Keratinocyte (primary cell): ENCODE data around the gene C5orf34. TPM values are rescaled to one million over a fixed set of nuclear protein-coding genes. Genes with fewer than 3 reads are reported as not detected.

Experiments used
- DNase-seq: peaks from one replicate; pipeline ENCODE4 v3.0.0-alpha.2; 2011; ENCODE audit warnings: low read depth, missing footprints, low spot score
- FAIRE-seq: peaks from 2 replicates; lab custom pipeline; 2011; peaks lifted over from hg19 to GRCh38; lab: Jason Lieb, UNC
- H2AFZ ChIP-seq: 2 replicates; pipeline ENCODE4 v1.6.0; 2012; ENCODE audit warnings: low read length, control low read depth, inconsistent platforms; ENCODE audit not compliant: control insufficient read depth
- H3K27ac ChIP-seq: 2 replicates; pipeline ENCODE4 v1.5.1; 2011; ENCODE audit warnings: low read length; ENCODE audit not compliant: control insufficient read depth, insufficient read depth
- H3K27me3 ChIP-seq: 3 replicates; pipeline ENCODE4 v1.6.0; 2011; ENCODE audit warnings: low read length; ENCODE audit not compliant: control insufficient read depth, insufficient read depth; ENCODE audit errors: extremely low read depth
- H3K36me3 ChIP-seq, 2 experiments: 2 replicates in 1 of 2; 3 replicates in 1 of 2; pipeline ENCODE4 v1.5.1; 2011; ENCODE audit warnings: low read length in 2 of 2, mild to moderate bottlenecking in 1 of 2; ENCODE audit not compliant: control insufficient read depth in 2 of 2, insufficient read depth in 2 of 2; ENCODE audit errors: extremely low read depth in 1 of 2
- H3K4me1 ChIP-seq: 3 replicates; pipeline ENCODE4 v1.5.1; 2011; ENCODE audit warnings: low read length; ENCODE audit not compliant: control insufficient read depth, insufficient read depth; ENCODE audit errors: extremely low read depth
- H3K4me2 ChIP-seq: 3 replicates; pipeline ENCODE4 v1.6.0; 2011; ENCODE audit warnings: low read depth, low read length; ENCODE audit not compliant: control insufficient read depth, insufficient read depth; ENCODE audit errors: extremely low read depth
- H3K4me3 ChIP-seq, 3 experiments: fragments of 200-600 bp in 1 of 3; sonication (generic) in 1 of 3; 2 replicates in 2 of 3; 3 replicates in 1 of 3; pipeline ENCODE4 v1.5.1; 2011 to 2016; ENCODE audit warnings: low read length in 3 of 3, mild to moderate bottlenecking in 3 of 3, control low read depth in 2 of 3, inconsistent platforms in 1 of 3, low read depth in 1 of 3, mixed read lengths in 1 of 3, mixed run types in 1 of 3, moderate library complexity in 1 of 3; ENCODE audit not compliant: control insufficient read depth in 2 of 3, insufficient read depth in 2 of 3; ENCODE audit errors: extremely low read depth in 1 of 3
- H3K79me2 ChIP-seq: 2 replicates; pipeline ENCODE4 v1.6.0; 2012; ENCODE audit warnings: low read length; ENCODE audit not compliant: control insufficient read depth, insufficient read depth
- H3K9ac ChIP-seq: 3 replicates; pipeline ENCODE4 v1.6.0; 2011; ENCODE audit warnings: low read length; ENCODE audit not compliant: control insufficient read depth, insufficient read depth; ENCODE audit errors: extremely low read depth
- H3K9me1 ChIP-seq: 3 replicates; pipeline ENCODE4 v1.6.0; 2011; ENCODE audit warnings: low read length; ENCODE audit not compliant: control insufficient read depth, insufficient read depth; ENCODE audit errors: extremely low read depth
- H3K9me3 ChIP-seq: 2 replicates; pipeline ENCODE4 v1.5.1; 2012; ENCODE audit warnings: low read depth, low read length; ENCODE audit not compliant: control insufficient read depth
- H4K20me1 ChIP-seq: 3 replicates; pipeline ENCODE4 v1.6.0; 2011; ENCODE audit warnings: low read length; ENCODE audit not compliant: control insufficient read depth, insufficient read depth; ENCODE audit errors: extremely low read depth
- CTCF ChIP-seq, 3 experiments: IDR thresholded peaks in 1 of 3; conservative IDR thresholded peaks in 1 of 3; optimal IDR thresholded peaks in 1 of 3; 2 replicates in 2 of 3; 3 replicates in 1 of 3; pipeline versions ENCODE3 to v1.5.1; 2011; ENCODE audit warnings: low read length in 3 of 3, mild to moderate bottlenecking in 3 of 3, moderate library complexity in 2 of 3, control low read depth in 1 of 3, inconsistent platforms in 1 of 3; ENCODE audit not compliant: insufficient read depth in 2 of 3; ENCODE audit errors: extremely low read depth in 1 of 3
- EZH2 ChIP-seq: IDR thresholded peaks from one replicate; pipeline ENCODE4 v1.6.1; 2012; ENCODE audit warnings: inconsistent platforms, mild to moderate bottlenecking, low read length, moderate library complexity
- dilution Hi-C: fragments of 300-500 bp; cut with MboI; formaldehyde crosslinking; loops from one replicate; pipeline ENCODE4 v1.7.0; 2020; ENCODE audit warnings: low sequenced_read_pairs; ENCODE audit not compliant: extremely low pct_ligation_motif_present
- polyA plus RNA-seq, 5 experiments: library from polyadenylated mRNA; depleted of rRNA in 3 of 5; stranded (reverse) in 3 of 5; stranded (forward) in 1 of 5; unstranded in 1 of 5; fragments of >200 nt; gene quantifications; 1 replicate in 1 of 5; 2 replicates in 3 of 5; 3 replicates in 1 of 5; pipeline versions ENCODE4 v1.2.1 to v1.2.3, GENCODE V29; 2011 to 2012; ENCODE audit warnings: missing spikeins in 2 of 5, low read depth in 1 of 5, low replicate concordance in 1 of 5

The C5orf34 gene
- polyA plus RNA-seq, 1 donor (not counting 4 experiments of a cell fraction or from before 2014, with no cell fraction given) = 5.8 TPM

- H3K36me3 ChIP-seq = no peaks in the 10 kb centered on the region
- no peaks in the 10 kb centered on the region for H3K9me3 ChIP-seq
- peak within 1 kb of the TSS; percentile 91 for H3K4me2 ChIP-seq
- peaks cover 27% of the 10 kb centered on the region for H3K79me2 ChIP-seq
- dilution Hi-C loops = no loop called here
- peak; percentile 41 for FAIRE-seq
- H3K4me3 ChIP-seq = peak within 1 kb of the TSS; percentile 68 to 85 (median 73)
- H2AFZ ChIP-seq = peak within 1 kb of the TSS; percentile 97
- DNase-seq = no peak
- H3K9me1 ChIP-seq = no peaks in the 10 kb centered on the region
- no peaks in the 10 kb centered on the region for H3K27me3 ChIP-seq
- H3K9ac ChIP-seq = peak within 1 kb of the TSS; percentile 93
- TF ChIP-seq CTCF (optimal IDR thresholded peaks at IDR 0.05 in 1 of 3, IDR thresholded peaks at IDR 0.05 in 1 of 3, conservative IDR thresholded peaks at IDR 0.05 in 1 of 3; ENCODE audit: extremely low read depth in 1 of 3, insufficient read depth in 2 of 3, low read length in 3 of 3) = no peak
- no peak for TF ChIP-seq EZH2
- no peaks in the 10 kb centered on the region for H4K20me1 ChIP-seq
- H3K27ac ChIP-seq = peak within 1 kb of the TSS; percentile 96
- peaks cover 4% of the 10 kb centered on the region for H3K4me1 ChIP-seq
Observed at GRCh38 chr5:43483298-43484105, 31.4 kb downstream of the C5orf34 start, which contains the start of gene TMEM267. Gene TMEM267, minus strand, starts transcription at chr5:43483865. Its CDS starts 29,896 bp downstream, at chr5:43453969.

- DNase-seq (no peak), FAIRE-seq (no peak)
- dilution Hi-C loops = no loop called here
- Histone ChIP-seq H3K27ac (peak overlapping the region; percentile 96), H4K20me1 (no peaks in the 10 kb centered on the region), H2AFZ (peak overlapping the region; percentile 97), H3K79me2 (peaks cover 27% of the 10 kb centered on the region), H3K9me3 (no peaks in the 10 kb centered on the region), H3K9ac (peak overlapping the region; percentile 93), H3K4me2 (peak overlapping the region; percentile 91), H3K36me3 (no peaks in the 10 kb centered on the region), H3K4me1 (peaks cover 4% of the 10 kb centered on the region), H3K27me3 (no peaks in the 10 kb centered on the region), H3K9me1 (no peaks in the 10 kb centered on the region), H3K4me3 (peak overlapping the region; percentile 68 to 85 (median 73))
- TF ChIP-seq EZH2 = no peak
- no peak for TF ChIP-seq CTCF (optimal IDR thresholded peaks at IDR 0.05 in 1 of 3, IDR thresholded peaks at IDR 0.05 in 1 of 3, conservative IDR thresholded peaks at IDR 0.05 in 1 of 3; ENCODE audit: extremely low read depth in 1 of 3, insufficient read depth in 2 of 3, low read length in 3 of 3)
Observed at GRCh38 chr5:43482490-43483297, 32.3 kb downstream of the C5orf34 start.
